CD4-positive, alpha-beta T cell treated with Interleukin-6 for 4 hours (primary cell): ENCODE measurements around the gene SLC25A3.
A peak's percentile ranks its signal among the peaks of the same experiment; 100 is the strongest.
"Not testable (repeated sequence)": the region's sequence is repeated elsewhere in the genome, so short reads cannot be mapped to it uniquely, and the experiment has no call there.

ENCODE experiments used
- DNase-seq: peaks from one replicate; pipeline ENCODE4 v3.0.0-alpha.2; 2020; ENCODE audit warnings: mixed read lengths

SLC25A3 gene

GRCh38 chr12:98593351-98594049, at the start of gene SLC25A3:
TSS of gene SLC25A3 (plus strand) at chr12:98593686. CDS start at chr12:98593979, 293 bp downstream.
- DNase-seq, result peak; percentile 96

GRCh38 chr12:98543701-98544100, 49.8 kb upstream of the SLC25A3 start:
- no peak for DNase-seq

- DNase-seq, result no peak
These were observed 48.7 kb upstream of the SLC25A3 start for GRCh38 chr12:98544751-98545150.

GRCh38 chr12:98549371-98550110, 43.9 kb upstream of the SLC25A3 start:
- DNase-seq, result no peak

- no peak for DNase-seq
These were observed 41.7 kb upstream of the SLC25A3 start for GRCh38 chr12:98551787-98552186.

- DNase-seq, result not testable (repeated sequence)
These were observed 35.4 kb upstream of the SLC25A3 start for GRCh38 chr12:98558097-98558496.

- no peak for DNase-seq
These were observed 33.8 kb upstream of the SLC25A3 start for GRCh38 chr12:98559666-98560065.

GRCh38 chr12:98561846-98562245, 31.6 kb upstream of the SLC25A3 start:
- DNase-seq, result no peak

GRCh38 chr12:98572010-98572409, 21.5 kb upstream of the SLC25A3 start:
- DNase-seq, result no peak

- DNase-seq, result no peak
These were observed 19.4 kb upstream of the SLC25A3 start for GRCh38 chr12:98574110-98574509.

- no peak for DNase-seq
These were observed 18.5 kb upstream of the SLC25A3 start for GRCh38 chr12:98575013-98575412.

GRCh38 chr12:98576795-98577194, 16.7 kb upstream of the SLC25A3 start:
- not testable (repeated sequence) for DNase-seq

- DNase-seq, result no peak
These were observed 15.1 kb upstream of the SLC25A3 start for GRCh38 chr12:98578392-98578791.

GRCh38 chr12:98578821-98579220, 14.7 kb upstream of the SLC25A3 start:
- no peak for DNase-seq

- no peak for DNase-seq
These were observed 14.1 kb upstream of the SLC25A3 start for GRCh38 chr12:98579347-98579746.

- DNase-seq, result no peak
These were observed 13.7 kb upstream of the SLC25A3 start for GRCh38 chr12:98579835-98580234.

GRCh38 chr12:98580695-98581094, 12.8 kb upstream of the SLC25A3 start:
- no peak for DNase-seq

GRCh38 chr12:98581101-98581500, 12.4 kb upstream of the SLC25A3 start:
- DNase-seq, result no peak

GRCh38 chr12:98582093-98582492, 11.4 kb upstream of the SLC25A3 start:
- no peak for DNase-seq

- no peak for DNase-seq
These were observed 6.4 kb upstream of the SLC25A3 start for GRCh38 chr12:98587084-98587483.

- no peak for DNase-seq
These were observed 2.3 kb upstream of the SLC25A3 start for GRCh38 chr12:98591209-98591608.

GRCh38 chr12:98592825-98593322, 612 bp upstream of the SLC25A3 start:
- no peak for DNase-seq

- no peak for DNase-seq
These were observed 757 bp downstream of the SLC25A3 start for GRCh38 chr12:98594050-98594835.
